Right renal cortex interstitium (tissue), 3 donors: Measurements from ENCODE around the gene DBP. TPM values are rescaled to one million over a fixed set of nuclear protein-coding genes. Genes with fewer than 3 reads are reported as not detected.
"Not testable (repeated sequence)": the region's sequence is repeated elsewhere in the genome, so short reads cannot be mapped to it uniquely, and the experiment has no call there.

Experiments
- DNase-seq, 3 donors: peaks; one replicate each; pipeline ENCODE4 v3.0.0-alpha.2; 2013; ENCODE audit warnings: low read depth in 3 of 3, low spot score in 2 of 3
- polyA plus RNA-seq, 3 donors: library from polyadenylated mRNA; unstranded; fragments of 120-200 nt; gene quantifications; one replicate each; pipeline ENCODE4 v1.2.1, GENCODE V29; 2013; ENCODE audit not compliant: insufficient read length in 3 of 3

Gene DBP, protein sequence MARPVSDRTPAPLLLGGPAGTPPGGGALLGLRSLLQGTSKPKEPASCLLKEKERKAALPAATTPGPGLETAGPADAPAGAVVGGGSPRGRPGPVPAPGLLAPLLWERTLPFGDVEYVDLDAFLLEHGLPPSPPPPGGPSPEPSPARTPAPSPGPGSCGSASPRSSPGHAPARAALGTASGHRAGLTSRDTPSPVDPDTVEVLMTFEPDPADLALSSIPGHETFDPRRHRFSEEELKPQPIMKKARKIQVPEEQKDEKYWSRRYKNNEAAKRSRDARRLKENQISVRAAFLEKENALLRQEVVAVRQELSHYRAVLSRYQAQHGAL
- 10 to 100 TPM in 2 of 3 donors, 1 to 10 TPM in 1; 9.3 to 11.0 (median 10.5) TPM for polyA plus RNA-seq

GRCh38 chr19:48636859-48637448 lies at the start of gene DBP:
Gene DBP (minus strand): TSS chr19:48637379. CDS start chr19:48636994, 385 bp downstream.
- DNase-seq: no peak

GRCh38 chr19:48686637-48687036 lies 49.5 kb upstream of the DBP start:
- not testable (repeated sequence) for DNase-seq

- no peak for DNase-seq
Observed at GRCh38 chr19:48686088-48686487, 48.9 kb upstream of the DBP start.

DNA sequence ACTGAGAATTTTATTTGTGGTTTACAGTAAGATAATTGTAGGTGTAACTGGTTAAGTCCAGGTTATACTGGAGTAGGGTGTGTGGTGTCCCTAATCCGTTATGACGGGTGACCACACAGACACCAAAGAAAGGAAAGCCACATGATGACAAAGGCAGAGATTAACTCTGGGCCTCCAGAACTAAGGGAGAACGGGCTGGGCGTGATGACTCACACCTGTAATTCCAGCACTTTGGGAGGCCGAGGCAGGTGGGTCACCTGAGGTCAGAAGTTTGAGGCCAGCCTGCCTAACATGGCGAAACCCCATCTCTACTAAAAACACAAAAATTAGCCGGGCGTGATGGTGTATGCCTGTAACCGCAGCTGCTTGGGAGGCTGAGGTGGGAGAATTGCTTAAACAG lies 48.4 kb upstream of the DBP start:
- DNase-seq: no peak

GRCh38 chr19:48683349-48683748 lies 46.2 kb upstream of the DBP start:
- DNase-seq: peak in 1 of 3 donors; percentile 33

DNA sequence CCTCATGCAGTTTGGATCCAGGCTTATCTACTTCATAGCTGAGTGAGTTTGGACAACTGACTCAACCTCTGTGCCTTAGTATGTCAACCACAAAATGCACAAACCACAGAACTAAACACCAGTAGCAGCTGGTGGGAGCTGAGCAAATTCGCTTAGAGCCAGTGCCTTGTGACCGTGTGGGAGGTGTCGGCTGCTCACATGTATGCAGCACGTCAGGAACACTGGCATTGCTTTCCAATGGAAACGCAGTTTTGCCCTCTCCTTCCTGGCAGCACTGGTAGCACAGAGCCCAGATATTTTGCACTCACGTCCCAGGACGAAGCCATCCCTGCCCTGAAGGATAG lies 43.9 kb upstream of the DBP start:
- no peak for DNase-seq

DNA sequence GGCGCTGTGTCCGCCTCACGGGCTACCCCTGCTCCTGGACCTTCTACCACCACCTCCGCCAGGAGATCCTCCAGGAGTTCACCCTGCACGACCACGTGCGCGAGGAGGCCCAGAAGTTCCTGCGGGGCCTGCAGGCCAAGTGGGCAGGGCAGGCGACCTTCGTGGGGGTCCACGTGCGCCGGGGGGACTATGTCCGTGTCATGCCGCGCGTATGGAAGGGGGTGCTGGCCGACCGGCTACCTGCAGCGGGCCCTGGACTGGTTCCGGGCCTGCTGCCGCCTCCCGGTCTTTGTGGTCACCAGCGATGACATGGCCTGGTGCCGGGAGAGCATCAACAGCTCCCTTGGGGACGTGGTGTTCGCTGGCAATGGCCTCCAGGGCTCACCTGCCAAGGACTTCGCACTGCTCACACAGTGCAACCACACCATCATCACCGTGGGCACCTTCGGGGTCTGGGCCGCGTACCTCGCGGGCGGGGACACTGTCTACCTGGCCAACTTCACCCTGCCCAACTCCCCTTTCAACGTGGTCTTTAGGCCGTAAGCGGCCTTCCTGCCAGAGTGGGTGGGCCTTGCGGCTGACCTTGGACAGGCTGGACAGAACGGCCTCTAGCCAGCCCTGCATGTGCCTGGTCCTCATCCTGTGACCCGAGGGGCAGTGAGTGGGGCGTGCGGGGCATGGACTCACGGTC lies 43.4 kb upstream of the DBP start:
- DNase-seq: no peak

GRCh38 chr19:48680006-48680405 lies 42.8 kb upstream of the DBP start:
- not testable (repeated sequence) for DNase-seq

DNA sequence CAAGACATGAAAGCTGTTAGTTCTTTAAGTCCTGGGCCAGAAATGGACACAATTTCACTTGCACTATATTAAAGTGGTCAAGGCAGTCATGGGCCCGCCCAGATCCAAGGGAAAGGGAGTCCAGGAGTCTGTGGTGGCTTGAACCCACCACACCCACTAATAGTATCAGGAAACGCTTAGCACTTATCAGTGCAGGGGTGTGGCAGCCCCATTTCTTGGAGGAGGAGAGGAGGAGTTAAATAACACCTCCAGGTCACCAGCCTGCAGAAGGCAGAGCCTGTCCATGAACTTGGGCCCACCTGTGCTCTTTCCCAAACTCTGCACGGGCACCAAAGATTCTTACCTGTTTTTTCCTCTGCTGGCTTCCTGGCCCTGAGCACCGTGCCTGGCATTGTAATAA lies 41.0 kb upstream of the DBP start:
- no peak for DNase-seq

DNA sequence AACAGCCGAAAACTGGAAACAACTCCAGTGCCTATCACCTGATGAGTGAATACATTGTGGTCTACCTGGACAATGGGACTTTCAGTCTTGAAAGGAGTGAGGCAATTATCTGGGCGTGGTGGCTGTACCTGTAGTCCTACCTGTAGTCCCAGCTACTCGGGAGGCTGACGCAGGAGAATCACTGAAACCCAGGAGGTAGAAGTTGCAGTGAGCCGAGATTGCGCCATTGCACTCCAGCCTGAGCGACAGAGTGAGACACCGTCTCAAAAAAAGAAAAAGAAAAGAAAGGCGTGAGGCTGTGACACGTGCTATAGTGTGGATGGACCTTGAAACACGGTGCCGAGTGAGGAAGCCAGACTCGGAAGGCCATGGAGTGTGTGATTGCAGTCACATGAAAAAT lies 39.7 kb upstream of the DBP start:
- no peak for DNase-seq

DNA sequence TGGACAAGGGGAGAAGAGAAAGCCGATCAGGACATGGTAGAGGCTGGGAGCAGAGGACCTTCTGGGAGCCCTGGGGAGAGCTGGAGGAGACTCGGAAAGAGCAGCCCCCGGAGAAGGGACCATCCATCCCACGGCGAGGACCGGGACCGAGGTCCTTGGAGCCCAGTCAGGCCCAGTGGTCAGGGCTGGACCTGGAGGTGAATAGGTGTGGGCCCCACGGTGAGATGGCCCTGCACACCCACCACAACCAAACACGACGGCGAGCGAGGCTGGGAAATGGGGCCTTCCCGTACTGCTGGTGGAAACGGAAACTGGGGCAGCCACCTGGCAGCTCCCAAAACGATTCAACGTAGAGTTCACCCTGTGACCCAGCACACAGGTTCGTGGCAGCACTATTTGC lies 39.3 kb upstream of the DBP start:
- no peak for DNase-seq

DNA sequence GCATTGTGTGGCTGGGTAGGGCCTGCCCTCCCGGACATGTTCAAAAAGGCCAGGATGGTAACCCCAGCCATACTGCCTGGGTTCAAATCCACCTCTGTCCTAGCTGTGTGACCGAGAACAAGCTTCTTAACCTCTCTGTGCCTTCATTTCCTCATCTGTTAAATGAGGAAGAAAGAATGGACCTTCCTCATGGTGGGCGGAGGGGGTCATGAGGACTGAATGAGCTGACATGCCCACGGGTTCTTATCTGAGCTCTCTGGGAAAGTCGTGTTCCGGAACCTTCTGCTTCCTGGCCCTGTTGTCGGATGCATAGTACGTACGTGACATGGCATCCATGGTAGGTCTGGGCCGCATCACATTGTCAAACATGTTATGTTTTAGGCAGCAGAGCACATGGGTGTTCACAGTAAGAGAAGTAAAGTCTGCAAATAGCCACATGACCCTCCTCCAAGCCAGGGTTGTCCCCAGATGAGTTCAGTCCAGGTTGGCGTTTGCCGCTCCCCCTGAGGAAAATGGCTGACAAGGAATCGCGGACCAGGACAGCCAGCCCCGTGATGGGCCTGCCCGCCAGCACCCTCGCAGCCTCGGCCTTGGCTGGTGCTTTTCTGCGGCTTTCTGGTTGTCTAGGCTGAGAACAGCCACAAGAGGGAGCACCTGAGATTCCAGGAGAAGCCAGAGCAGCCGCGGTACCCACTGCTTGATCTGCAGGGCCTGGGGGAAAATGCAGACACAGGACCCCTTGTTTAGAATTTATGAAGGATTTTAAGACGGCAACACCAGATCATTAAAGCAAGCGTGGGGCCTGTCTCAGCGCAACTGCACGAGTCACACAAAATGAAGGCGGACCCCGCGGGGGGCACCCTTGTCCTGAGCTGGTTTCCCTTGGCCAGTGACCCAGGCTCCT lies 38.0 kb upstream of the DBP start:
- peak in 2 of 3 donors; percentile 71 to 82 for DNase-seq

DNA sequence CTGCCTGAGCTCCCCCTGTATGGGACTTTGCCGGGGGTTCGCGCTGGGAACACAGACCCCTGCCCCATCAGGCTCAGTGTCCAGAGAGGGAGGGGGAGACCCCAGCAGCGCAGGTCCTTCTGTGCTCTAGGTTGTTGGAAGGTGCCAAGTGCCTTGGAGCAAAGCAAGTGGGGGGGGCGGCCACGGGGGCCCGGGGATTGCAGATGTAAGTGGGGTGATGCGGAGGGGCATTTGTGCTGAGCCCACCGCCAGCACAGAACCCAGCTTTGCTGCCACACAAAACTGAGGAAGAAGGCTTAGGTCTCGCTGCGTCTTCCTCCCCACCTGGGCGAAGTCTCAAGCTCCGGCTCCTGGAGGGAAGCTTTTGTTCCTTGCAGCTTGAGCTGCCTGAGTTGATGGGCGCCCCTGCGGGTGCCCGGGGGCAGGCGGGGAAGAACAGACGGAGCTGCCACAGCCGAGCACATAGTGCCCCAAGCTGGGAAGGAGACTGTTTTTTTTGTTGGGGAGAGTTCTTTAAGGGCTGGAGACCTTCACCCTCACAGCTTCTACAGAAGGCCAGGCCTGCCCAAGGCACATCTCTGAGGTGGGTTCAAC lies 37.1 kb upstream of the DBP start:
- no peak for DNase-seq

DNA sequence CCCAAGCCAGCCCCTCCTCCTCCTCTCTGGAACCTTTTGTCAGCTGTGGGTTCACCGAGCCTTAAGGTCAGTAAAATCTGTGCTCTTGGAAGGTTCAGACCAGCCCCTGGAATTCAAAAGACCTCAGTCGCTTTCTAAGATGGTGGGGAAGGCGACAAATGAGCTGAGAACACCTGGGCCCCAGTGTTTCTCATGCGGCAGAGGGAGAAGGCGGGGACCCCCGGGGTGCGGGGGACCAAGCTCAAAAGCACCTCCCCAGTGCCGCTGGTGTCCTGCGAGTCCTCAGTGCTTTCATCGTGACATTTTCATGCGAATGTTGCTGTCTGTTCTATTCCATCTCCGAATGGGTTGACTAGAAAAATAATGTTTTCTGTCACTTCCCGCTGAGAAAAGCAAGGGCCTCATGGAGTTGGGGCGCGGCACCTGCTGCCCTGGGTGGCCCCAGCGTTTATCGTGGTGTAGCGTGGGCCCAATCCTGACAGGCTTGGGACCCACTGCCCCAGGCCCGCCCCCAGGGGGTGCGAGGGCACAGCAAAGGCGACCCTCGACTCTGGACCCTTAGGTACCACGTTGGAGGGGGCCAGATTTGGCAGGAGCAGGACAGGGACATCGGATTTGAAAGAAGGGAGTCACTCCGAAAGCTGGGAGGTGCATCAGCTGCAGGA lies 36.4 kb upstream of the DBP start:
- DNase-seq: no peak

DNA sequence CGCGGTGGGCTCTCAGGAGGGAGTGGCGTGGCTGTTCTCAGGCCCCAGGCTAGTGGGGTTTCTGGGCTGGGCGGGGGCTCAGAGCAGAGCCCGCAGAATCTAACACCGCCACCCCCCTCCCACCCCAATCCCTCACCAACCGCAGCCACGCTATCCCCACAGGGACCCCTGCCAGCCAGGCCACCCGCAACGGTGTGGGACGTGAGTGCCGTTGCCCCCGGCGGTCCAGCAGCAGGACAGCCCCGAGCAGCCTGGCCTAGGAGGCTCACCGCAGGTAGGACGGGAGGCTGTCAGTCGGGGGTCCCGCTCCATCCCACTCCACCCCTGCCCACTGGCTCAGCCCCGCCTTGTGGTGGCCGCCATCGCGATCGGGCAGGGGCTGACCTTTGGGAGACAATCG lies 35.8 kb upstream of the DBP start, which contains the start of gene NTN5:
Gene NTN5, minus strand, starts transcription at position 24 of the 400 bp plus-strand sequence. CDS start 2,031 bp downstream, outside the sequence.
- DNase-seq: no peak

- no peak for DNase-seq
Observed at GRCh38 chr19:48671446-48671995, 34.3 kb upstream of the DBP start.

GRCh38 chr19:48670699-48671445 lies 33.7 kb upstream of the DBP start:
- DNase-seq: no peak

DNA sequence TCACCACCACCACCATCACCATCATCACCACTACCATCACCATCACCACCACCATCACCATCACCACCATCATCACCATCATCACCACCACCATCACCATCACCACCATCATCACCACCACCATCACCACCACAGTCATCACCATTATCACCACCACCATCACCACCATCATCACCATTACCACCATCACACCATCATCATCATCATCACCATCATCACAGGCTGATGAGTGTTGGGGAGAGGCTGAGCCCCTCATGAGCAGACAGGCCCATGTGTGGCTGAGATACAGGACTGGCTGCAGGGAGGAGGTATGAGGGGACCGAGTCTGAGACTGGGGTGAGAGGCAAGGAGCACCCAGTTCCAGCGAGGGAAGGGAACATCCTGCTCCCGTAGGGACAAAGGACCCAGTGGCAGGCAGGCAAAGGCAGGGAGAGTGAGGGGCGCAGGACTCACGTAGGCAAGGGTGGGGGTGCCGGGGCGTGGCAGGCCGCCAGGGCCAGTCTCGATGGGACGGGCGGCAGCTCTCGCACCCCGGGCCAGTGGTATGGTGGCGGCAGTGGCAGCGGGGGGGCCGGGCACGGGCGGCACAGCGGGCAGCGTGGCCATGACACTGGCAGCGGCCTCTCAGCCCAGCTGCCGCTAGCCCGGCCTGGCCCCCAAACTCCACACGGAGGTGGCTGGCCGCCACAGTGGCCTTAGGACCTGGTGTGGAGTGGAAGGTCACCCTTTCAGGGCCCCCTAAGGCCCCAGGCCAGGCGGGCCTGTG lies 32.9 kb upstream of the DBP start:
- no peak for DNase-seq
